Ascending aorta (tissue), 2 donors: Measurements from ENCODE around the gene NUP98. TPM values are rescaled to one million over a fixed set of nuclear protein-coding genes. Genes with fewer than 3 reads are reported as not detected.
"Not testable (repeated sequence)": the region's sequence is repeated elsewhere in the genome, so short reads cannot be mapped to it uniquely, and the experiment has no call there.

Source experiments
- DNase-seq, 2 donors: peaks; one replicate each; pipeline ENCODE4 v3.0.0-alpha.2; 2019; ENCODE audit warnings: low spot score in 2 of 2
- H3K27ac ChIP-seq, 2 donors: fragments of 200-600 bp; sonication (generic); one replicate each; pipeline ENCODE4 v1.5.1; 2016 to 2017; ENCODE audit warnings: mild to moderate bottlenecking in 1 of 2
- H3K27me3 ChIP-seq: fragments of 200-600 bp; sonication (generic); one replicate; pipeline ENCODE4 v1.5.1; 2017
- H3K36me3 ChIP-seq, 2 donors: fragments of 200-600 bp; sonication (generic); one replicate each; pipeline ENCODE4 v1.5.1; 2016
- H3K4me1 ChIP-seq, 2 donors: fragments of 200-600 bp; sonication (generic); one replicate each; pipeline ENCODE4 v1.5.1; 2016 to 2017; ENCODE audit warnings: mild to moderate bottlenecking in 1 of 2
- H3K4me3 ChIP-seq, 2 donors: fragments of 200-600 bp; sonication (generic); one replicate each; pipeline ENCODE4 v1.5.1; 2016 to 2017; ENCODE audit warnings: mild to moderate bottlenecking in 1 of 2
- H3K9me3 ChIP-seq, 2 donors: fragments of 200-600 bp; sonication (generic); one replicate each; pipeline ENCODE4 v1.5.1; 2016
- intact Hi-C: fragments of 100-400 bp; cut with DNase I; formaldehyde crosslinking; loops from one replicate; pipeline ENCODE4 v1.15.1; 2023
- total RNA-seq: library from RNA; depleted of rRNA; stranded (reverse); fragments of >200 nt; gene quantifications from one replicate; pipeline ENCODE4 v1.1.0, GENCODE V29; 2016
- TF ChIP-seq, protein P1 (sequence below), 3 experiments: fragments of 200-600 bp in 2 of 3; fragments of 450-650 bp in 1 of 3; sonication (generic) in 2 of 3; IDR thresholded peaks; one replicate each; pipeline ENCODE4 v1.5.1; 2016 to 2019; ENCODE audit warnings: antibody characterized with exemption in 3 of 3, mild to moderate bottlenecking in 1 of 3, moderate library complexity in 1 of 3

NUP98 gene
- total RNA-seq, 1 donor from 2014 or later, result 36.3 TPM

DNA sequence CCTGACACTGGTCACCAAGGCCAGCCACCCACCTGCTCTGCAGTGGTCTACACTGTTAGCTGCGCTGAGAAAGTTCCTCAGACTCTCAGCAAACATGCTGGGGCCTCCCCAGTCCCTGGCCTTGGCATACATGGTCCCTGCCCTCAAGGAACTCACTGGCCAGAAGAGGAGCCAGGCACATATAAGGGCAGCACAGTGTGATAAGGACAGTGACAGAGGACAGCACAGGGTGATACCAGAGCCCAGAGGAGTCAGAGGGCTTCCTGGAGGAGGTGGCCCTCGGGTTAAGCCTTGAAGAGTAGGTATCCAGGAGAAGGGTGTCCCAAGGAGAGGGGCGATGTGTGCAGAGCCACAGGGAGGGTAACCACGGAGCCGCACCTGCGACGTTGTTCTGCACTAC lies 151.8 kb downstream of the NUP98 start:
- intact Hi-C loops, result no loop called here

GRCh38 chr11:3644817-3645235 lies 152.5 kb downstream of the NUP98 start, which contains the start of gene ART1:
TSS of gene ART1 (plus strand) at chr11:3645128. CDS start at chr11:3659214, 14,086 bp downstream.
- Histone ChIP-seq H3K4me1 (peaks cover 0 to 5% of the 10 kb centered on the region in 2 donors), H3K36me3 (no peaks in the 10 kb centered on the region), H3K27ac (no peak within 1 kb of the TSS), H3K4me3 (no peak within 1 kb of the TSS), H3K9me3 (no peaks in the 10 kb centered on the region), H3K27me3 (no peaks in the 10 kb centered on the region)
- TF ChIP-seq, protein P1, sequence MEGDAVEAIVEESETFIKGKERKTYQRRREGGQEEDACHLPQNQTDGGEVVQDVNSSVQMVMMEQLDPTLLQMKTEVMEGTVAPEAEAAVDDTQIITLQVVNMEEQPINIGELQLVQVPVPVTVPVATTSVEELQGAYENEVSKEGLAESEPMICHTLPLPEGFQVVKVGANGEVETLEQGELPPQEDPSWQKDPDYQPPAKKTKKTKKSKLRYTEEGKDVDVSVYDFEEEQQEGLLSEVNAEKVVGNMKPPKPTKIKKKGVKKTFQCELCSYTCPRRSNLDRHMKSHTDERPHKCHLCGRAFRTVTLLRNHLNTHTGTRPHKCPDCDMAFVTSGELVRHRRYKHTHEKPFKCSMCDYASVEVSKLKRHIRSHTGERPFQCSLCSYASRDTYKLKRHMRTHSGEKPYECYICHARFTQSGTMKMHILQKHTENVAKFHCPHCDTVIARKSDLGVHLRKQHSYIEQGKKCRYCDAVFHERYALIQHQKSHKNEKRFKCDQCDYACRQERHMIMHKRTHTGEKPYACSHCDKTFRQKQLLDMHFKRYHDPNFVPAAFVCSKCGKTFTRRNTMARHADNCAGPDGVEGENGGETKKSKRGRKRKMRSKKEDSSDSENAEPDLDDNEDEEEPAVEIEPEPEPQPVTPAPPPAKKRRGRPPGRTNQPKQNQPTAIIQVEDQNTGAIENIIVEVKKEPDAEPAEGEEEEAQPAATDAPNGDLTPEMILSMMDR (IDR thresholded peaks at IDR 0.05), result no peak
- intact Hi-C loops, result no loop called here
- no peak for DNase-seq

More for the DNA sequence above, 151.8 kb downstream of the NUP98 start:
- TF ChIP-seq, protein P1 (IDR thresholded peaks at IDR 0.05), result no peak
- H3K27me3 ChIP-seq, result no peaks in the 10 kb centered on the region
- H3K4me3 ChIP-seq, result no peak overlapping the region
- no peak for DNase-seq
- H3K36me3 ChIP-seq, result no peaks in the 10 kb centered on the region
- H3K4me1 ChIP-seq, result peaks cover 0 to 5% of the 10 kb centered on the region in 2 donors
- no peaks in the 10 kb centered on the region for H3K9me3 ChIP-seq
- H3K27ac ChIP-seq, result no peak overlapping the region

- H3K4me1 ChIP-seq, intact Hi-C loops, DNase-seq, H3K27ac ChIP-seq, H3K36me3 ChIP-seq, H3K27me3 ChIP-seq, H3K9me3 ChIP-seq: not testable (repeated sequence)
- H3K4me3 ChIP-seq, result peak overlapping the region in 1 of 2 donors; percentile 64
Measured at GRCh38 chr11:3643102-3643546, 154.2 kb downstream of the NUP98 start.

- Histone ChIP-seq H3K27me3 (no peaks in the 10 kb centered on the region), H3K36me3 (no peaks in the 10 kb centered on the region), H3K27ac (no peak overlapping the region), H3K9me3 (no peaks in the 10 kb centered on the region), H3K4me3 (peak overlapping the region; percentile 57 to 64), H3K4me1 (peaks cover 0 to 5% of the 10 kb centered on the region in 2 donors)
- peak; percentile 22 to 78 for DNase-seq
- TF ChIP-seq, protein P1 (IDR thresholded peaks at IDR 0.05), result no peak
- intact Hi-C loops, result no loop called here
Measured at GRCh38 chr11:3642071-3642951, 155.0 kb downstream of the NUP98 start.

DNA sequence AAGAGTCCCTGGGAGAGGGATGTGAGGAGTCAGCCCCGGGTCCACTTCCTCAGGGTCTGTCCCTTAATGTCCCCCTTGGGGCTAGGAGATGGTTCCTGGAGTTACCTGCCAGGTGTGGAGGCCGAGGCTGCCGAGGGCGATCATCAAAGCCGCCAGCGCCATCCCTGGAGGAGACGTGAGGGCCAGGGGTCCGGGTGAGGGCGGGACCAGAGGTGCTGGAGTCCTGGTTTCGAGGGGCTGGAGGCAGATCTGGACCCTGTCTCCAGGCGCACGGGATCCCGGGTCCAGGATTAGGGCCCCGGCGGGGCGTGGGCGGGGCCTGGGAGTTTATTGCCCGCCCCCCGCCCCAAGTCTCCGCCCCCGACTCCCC lies 155.7 kb downstream of the NUP98 start, which contains the start of gene ART5:
Gene ART5 (minus strand): TSS at position 292 of the 370 bp plus-strand sequence. CDS start 130 bp downstream, at position 162.
- no peaks in the 10 kb centered on the region for H3K27me3 ChIP-seq
- no peaks in the 10 kb centered on the region for H3K36me3 ChIP-seq
- peak within 1 kb of the TSS; percentile 57 to 64 for H3K4me3 ChIP-seq
- intact Hi-C loops, result no loop called here
- peaks cover 0 to 5% of the 10 kb centered on the region in 2 donors for H3K4me1 ChIP-seq
- H3K9me3 ChIP-seq, result no peaks in the 10 kb centered on the region
- TF ChIP-seq, protein P1 (IDR thresholded peaks at IDR 0.05), result no peak
- no peak for DNase-seq
- H3K27ac ChIP-seq, result no peak within 1 kb of the TSS

DNA sequence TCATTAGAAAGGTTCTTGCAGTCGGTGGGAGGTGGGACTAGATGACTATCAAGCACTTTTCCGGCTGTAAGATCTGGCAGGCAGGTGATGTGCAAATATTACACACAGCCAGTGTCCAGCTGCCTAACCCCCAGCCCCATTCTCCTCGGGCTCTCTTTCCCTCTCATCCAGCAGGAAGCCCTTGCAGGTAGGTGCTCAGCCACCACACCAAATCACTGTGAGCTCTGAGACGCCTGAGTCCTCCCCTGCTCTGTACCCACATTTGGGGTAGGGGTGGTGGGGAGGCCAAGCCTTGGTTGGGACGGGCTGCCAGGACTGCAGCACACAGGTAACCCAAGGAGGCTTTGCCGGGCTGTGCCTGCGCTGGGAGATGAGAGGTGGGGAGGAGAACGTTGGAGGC lies 156.2 kb downstream of the NUP98 start:
- TF ChIP-seq, protein P1 (IDR thresholded peaks at IDR 0.05), result no peak
- Histone ChIP-seq H3K36me3 (no peaks in the 10 kb centered on the region), H3K27ac (no peak overlapping the region), H3K4me1 (peaks cover 0 to 5% of the 10 kb centered on the region in 2 donors), H3K4me3 (no peak overlapping the region), H3K9me3 (no peaks in the 10 kb centered on the region), H3K27me3 (no peaks in the 10 kb centered on the region)
- DNase-seq, result no peak
- intact Hi-C loops, result no loop called here
